GM12878 (cell line): ENCODE measurements around the gene FNDC3A. TPM values are rescaled to one million over a fixed set of nuclear protein-coding genes. Genes with fewer than 3 reads are reported as not detected.

Experiments
- ATAC-seq: fragments of 200-7000 bp; cut with Tn5 transposase; 3 replicates; pipeline ENCODE4 v1.9.1; 2020; ENCODE audit warnings: mild to moderate bottlenecking, moderate library complexity
- BruUV-seq: library from RNA; stranded (reverse); fragments of 400-500 nt; replicated peaks from 2 replicates; lab custom pipeline; 2021; lab: Mats Ljungman, UMichigan
- CTCF ChIA-PET: fragments of 300-600 bp; sonication (Branson Sonifier 250); formaldehyde crosslinking; extraction: SDS; loops from one replicate; lab custom pipeline; 2021; ENCODE audit warnings: inconsistent platforms; lab: Yijun Ruan, JAX
- POLR2A ChIA-PET: fragments of 350-600 bp; formaldehyde crosslinking; extraction: SDS; loops from one replicate; lab custom pipeline; 2021; ENCODE audit warnings: inconsistent platforms; lab: Charles Lee
- RAD21 ChIA-PET: fragments of 300-600 bp; sonication (Branson Sonifier 250); formaldehyde crosslinking; loops from one replicate; lab custom pipeline; 2023; ENCODE audit warnings: antibody characterized with exemption; ENCODE audit not compliant: unreplicated experiment; lab: Charles Lee
- SMC1A ChIA-PET: fragments of 300-600 bp; sonication (Branson Sonifier 250); formaldehyde crosslinking; loops from one replicate; lab custom pipeline; 2023; ENCODE audit not compliant: unreplicated experiment, uncharacterized antibody; lab: Charles Lee
- DNase-seq: peaks from one replicate; pipeline ENCODE4 v3.0.0-alpha.2; 2011; ENCODE audit warnings: low read depth, low spot score
- FAIRE-seq: peaks from 3 replicates; lab custom pipeline; 2011; peaks lifted over from hg19 to GRCh38; lab: Jason Lieb, UNC
- H2AFZ ChIP-seq: 2 replicates; pipeline ENCODE4 v1.6.0; 2011; ENCODE audit warnings: low read depth, low read length, control low read depth; ENCODE audit not compliant: control insufficient read depth
- H3K27ac ChIP-seq: 2 replicates; pipeline ENCODE4 v1.5.1; 2011; ENCODE audit warnings: control low read depth; ENCODE audit not compliant: control insufficient read depth, insufficient read depth
- H3K27me3 ChIP-seq, 2 experiments: replicated peaks in 1 of 2; 2 replicates each; pipeline versions ENCODE4 v1.6.0 to v1.6.1; 2011; ENCODE audit warnings: low read length in 1 of 2; ENCODE audit not compliant: control insufficient read depth in 2 of 2, insufficient read depth in 2 of 2
- H3K36me3 ChIP-seq, 2 experiments: 2 replicates each; pipeline ENCODE4 v1.5.1; 2011; ENCODE audit warnings: low read length in 1 of 2; ENCODE audit not compliant: control insufficient read depth in 2 of 2, insufficient read depth in 2 of 2
- H3K4me1 ChIP-seq: 2 replicates; pipeline ENCODE4 v1.6.1; 2011; ENCODE audit warnings: mild to moderate bottlenecking, low read length, moderate library complexity, mixed read lengths; ENCODE audit not compliant: control insufficient read depth, insufficient read depth
- H3K4me2 ChIP-seq: 2 replicates; pipeline ENCODE4 v1.6.0; 2011; ENCODE audit warnings: control low read depth; ENCODE audit not compliant: control insufficient read depth, insufficient read depth
- H3K4me3 ChIP-seq: fragments of 200-600 bp; sonication (generic); 2 replicates; pipeline ENCODE4 v1.5.1; 2016
- H3K79me2 ChIP-seq: 2 replicates; pipeline ENCODE4 v1.6.0; 2011; ENCODE audit warnings: low read length; ENCODE audit not compliant: control insufficient read depth, insufficient read depth
- H3K9ac ChIP-seq: 2 replicates; pipeline ENCODE4 v1.8.0; 2011; ENCODE audit warnings: low read length, control low read depth, mixed read lengths; ENCODE audit not compliant: control insufficient read depth, insufficient read depth
- H3K9me3 ChIP-seq: replicated peaks from 3 replicates; pipeline ENCODE4 v1.5.1; 2011; ENCODE audit warnings: mild to moderate bottlenecking, low read length; ENCODE audit not compliant: control insufficient read depth, insufficient read depth
- H4K20me1 ChIP-seq: 2 replicates; pipeline ENCODE4 v1.6.0; 2011; ENCODE audit not compliant: control insufficient read depth, insufficient read depth
- JUNB ChIP-seq: IDR thresholded peaks from 2 replicates; pipeline ENCODE4 v1.6.1; 2016; ENCODE audit warnings: antibody characterized with exemption, mild to moderate bottlenecking
- RB1 ChIP-seq: fragments of 450-650 bp; formaldehyde crosslinking; IDR thresholded peaks from 2 replicates; pipeline ENCODE4 v1.6.1; 2017; ENCODE audit warnings: mild to moderate bottlenecking, borderline replicate concordance
- RUNX3 ChIP-seq: IDR thresholded peaks from 2 replicates; pipeline ENCODE4 v1.6.1; 2012; ENCODE audit warnings: low read length, inconsistent platforms
- SRF ChIP-seq, 2 experiments: IDR thresholded peaks; 2 replicates each; pipeline ENCODE4 v1.6.1; 2011; ENCODE audit warnings: low read depth in 2 of 2, low read length in 2 of 2, mild to moderate bottlenecking in 1 of 2, moderate library complexity in 1 of 2
- ZNF24 ChIP-seq: fragments of 450-650 bp; IDR thresholded peaks from 2 replicates; pipeline ENCODE4 v1.6.1; 2017; ENCODE audit warnings: antibody characterized with exemption, mild to moderate bottlenecking
- in situ Hi-C: fragments of 300-500 bp; cut with MboI; formaldehyde crosslinking; loops from 9 replicates; pipeline ENCODE4 v1.14.3; 2018; ENCODE audit warnings: mixed read lengths
- intact Hi-C: fragments of 100-400 bp; cut with micrococcal nuclease; formaldehyde crosslinking; loops from one replicate; pipeline ENCODE4 v1.14.2; 2022; ENCODE audit not compliant: unreplicated experiment
- polyA plus RNA-seq, 11 experiments: library from polyadenylated mRNA; depleted of rRNA in 4 of 11; unstranded in 6 of 11; stranded (reverse) in 5 of 11; fragments of >200 nt; fragmentation: Nextera tagmentation in 4 of 11; fragmentation: Illumina TruSeq in 1 of 11; extraction: Ambion mirVana in 4 of 11; extraction: Trizol in 1 of 11; gene quantifications; 1 replicate in 1 of 11; 2 replicates in 10 of 11; pipeline versions ENCODE4 v1.2.1 to v1.2.3, GENCODE V29; 2011 to 2016; ENCODE audit warnings: inconsistent platforms in 2 of 11, missing spikeins in 2 of 11, low read depth in 1 of 11
- total RNA-seq, 4 experiments: library from RNA; depleted of rRNA in 3 of 4; stranded (reverse); fragments of >200 nt in 3 of 4; fragmentation: Illumina TruSeq in 1 of 4; extraction: Trizol in 1 of 4; gene quantifications; 2 replicates each; pipeline versions ENCODE4 v1.2.1 to v1.2.3, GENCODE V29; 2013 to 2021
- TF ChIP-seq, protein P1 (sequence below): IDR thresholded peaks from 2 replicates; pipeline ENCODE4 v1.6.1; 2012; ENCODE audit warnings: low read length, inconsistent platforms
- TF ChIP-seq, protein P2 (sequence below): IDR thresholded peaks from 2 replicates; pipeline ENCODE4 v1.6.1; 2011; ENCODE audit warnings: borderline replicate concordance, low read depth, mild to moderate bottlenecking, moderate library complexity, mixed read lengths, low read length; ENCODE audit not compliant: insufficient read depth; ENCODE audit errors: extremely low read length
- TF ChIP-seq, protein P3 (sequence below): fragments of 450-650 bp; IDR thresholded peaks from 2 replicates; pipeline ENCODE4 v1.6.1; 2018; ENCODE audit warnings: borderline replicate concordance, mild to moderate bottlenecking; ENCODE audit not compliant: partially characterized antibody

The FNDC3A gene
- total and polyA plus RNA-seq, 10 of the 15 experiments (the other 5 are each of a cell fraction or from before 2014, with no cell fraction given): 6.3 to 46.4 (median 22.8) TPM

GRCh38 chr13:48990900-48991299 is 15.2 kb downstream of the FNDC3A start (continued):
- TF ChIP-seq, protein P1, sequence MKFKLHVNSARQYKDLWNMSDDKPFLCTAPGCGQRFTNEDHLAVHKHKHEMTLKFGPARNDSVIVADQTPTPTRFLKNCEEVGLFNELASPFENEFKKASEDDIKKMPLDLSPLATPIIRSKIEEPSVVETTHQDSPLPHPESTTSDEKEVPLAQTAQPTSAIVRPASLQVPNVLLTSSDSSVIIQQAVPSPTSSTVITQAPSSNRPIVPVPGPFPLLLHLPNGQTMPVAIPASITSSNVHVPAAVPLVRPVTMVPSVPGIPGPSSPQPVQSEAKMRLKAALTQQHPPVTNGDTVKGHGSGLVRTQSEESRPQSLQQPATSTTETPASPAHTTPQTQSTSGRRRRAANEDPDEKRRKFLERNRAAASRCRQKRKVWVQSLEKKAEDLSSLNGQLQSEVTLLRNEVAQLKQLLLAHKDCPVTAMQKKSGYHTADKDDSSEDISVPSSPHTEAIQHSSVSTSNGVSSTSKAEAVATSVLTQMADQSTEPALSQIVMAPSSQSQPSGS: no peak
- TF ChIP-seq RB1: no peak
- TF ChIP-seq, protein P2, sequence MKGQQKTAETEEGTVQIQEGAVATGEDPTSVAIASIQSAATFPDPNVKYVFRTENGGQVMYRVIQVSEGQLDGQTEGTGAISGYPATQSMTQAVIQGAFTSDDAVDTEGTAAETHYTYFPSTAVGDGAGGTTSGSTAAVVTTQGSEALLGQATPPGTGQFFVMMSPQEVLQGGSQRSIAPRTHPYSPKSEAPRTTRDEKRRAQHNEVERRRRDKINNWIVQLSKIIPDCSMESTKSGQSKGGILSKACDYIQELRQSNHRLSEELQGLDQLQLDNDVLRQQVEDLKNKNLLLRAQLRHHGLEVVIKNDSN: no peak

DNA sequence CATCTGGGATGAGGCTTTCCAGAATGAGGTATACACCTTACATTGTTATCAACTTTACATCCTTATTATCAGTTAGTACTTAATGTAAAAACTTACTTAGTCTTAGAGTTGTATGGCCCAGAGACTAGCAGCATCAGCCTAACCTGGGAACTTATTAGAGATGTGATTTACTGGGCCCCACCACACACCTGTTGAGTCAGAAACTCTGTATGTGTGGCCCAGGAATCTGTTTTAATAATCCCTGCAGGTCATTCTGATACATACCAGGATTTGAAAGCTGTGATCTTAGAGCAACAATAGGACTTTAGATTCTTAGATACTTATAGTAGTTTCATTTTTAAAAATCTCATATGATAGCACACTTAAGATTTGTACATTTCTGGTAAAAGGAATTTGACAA is 17.4 kb downstream of the FNDC3A start:
- peaks cover 0 to 3% of the 10 kb centered on the region in 2 experiments; a peak in 1 of 4 replicates for H3K36me3 ChIP-seq
- no peak overlapping the region for H3K27ac ChIP-seq
- H3K9me3 ChIP-seq: peaks cover 12% of the 10 kb centered on the region
- POLR2A ChIA-PET: no interaction called here
- 0 out of 2 replicates have a peak, but pooled peaks cover 4% of the 10 kb centered on the region for H3K4me1 ChIP-seq
- RAD21 ChIA-PET: interaction anchor here (1.7 kb wide), 1 partner anchor 14 kb away, joined by 5 read pairs; no protein-coding TSS in a partner anchor
- H2AFZ ChIP-seq: no peak overlapping the region
- SMC1A ChIA-PET: interaction anchor here (0.6 to 2.1 kb wide), 2 partner anchors 12 to 153 kb away, joined by 3 to 9 read pairs; no protein-coding TSS in a partner anchor
- ATAC-seq: peak; percentile 45
- no peak for FAIRE-seq
- no peaks in the 10 kb centered on the region for H4K20me1 ChIP-seq
- intact Hi-C loops: no loop called here
- no peak overlapping the region for H3K4me3 ChIP-seq
- H3K79me2 ChIP-seq: peaks cover 44% of the 10 kb centered on the region
- no TSS peak for BruUV-seq
- no peak overlapping the region for H3K4me2 ChIP-seq
- no peak for DNase-seq
- H3K27me3 ChIP-seq: no peaks in the 10 kb centered on the region
- no peak overlapping the region for H3K9ac ChIP-seq
- TF ChIP-seq ZNF24 (no peak), RUNX3 (peak; percentile 10; the same call in 1 of the 2 replicates), JUNB (peak; percentile 23; the same call in 1 of the 2 replicates), SRF (IDR thresholded peaks at IDR 0.05; ENCODE audit: low read depth in 2 of 2, low read length in 2 of 2) (no peak), RB1 (no peak)
- TF ChIP-seq, protein P3, sequence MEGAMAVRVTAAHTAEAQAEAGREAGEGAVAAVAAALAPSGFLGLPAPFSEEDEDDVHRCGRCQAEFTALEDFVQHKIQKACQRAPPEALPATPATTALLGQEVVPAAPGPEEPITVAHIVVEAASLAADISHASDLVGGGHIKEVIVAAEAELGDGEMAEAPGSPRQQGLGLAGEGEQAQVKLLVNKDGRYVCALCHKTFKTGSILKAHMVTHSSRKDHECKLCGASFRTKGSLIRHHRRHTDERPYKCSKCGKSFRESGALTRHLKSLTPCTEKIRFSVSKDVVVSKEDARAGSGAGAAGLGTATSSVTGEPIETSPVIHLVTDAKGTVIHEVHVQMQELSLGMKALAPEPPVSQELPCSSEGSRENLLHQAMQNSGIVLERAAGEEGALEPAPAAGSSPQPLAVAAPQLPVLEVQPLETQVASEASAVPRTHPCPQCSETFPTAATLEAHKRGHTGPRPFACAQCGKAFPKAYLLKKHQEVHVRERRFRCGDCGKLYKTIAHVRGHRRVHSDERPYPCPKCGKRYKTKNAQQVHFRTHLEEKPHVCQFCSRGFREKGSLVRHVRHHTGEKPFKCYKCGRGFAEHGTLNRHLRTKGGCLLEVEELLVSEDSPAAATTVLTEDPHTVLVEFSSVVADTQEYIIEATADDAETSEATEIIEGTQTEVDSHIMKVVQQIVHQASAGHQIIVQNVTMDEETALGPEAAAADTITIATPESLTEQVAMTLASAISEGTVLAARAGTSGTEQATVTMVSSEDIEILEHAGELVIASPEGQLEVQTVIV: no peak
- TF ChIP-seq, all 136 proteins: peak for 2
- in situ Hi-C loops: no loop called here
- CTCF ChIA-PET: no interaction called here
